Measurements from ENCODE around the gene FOXJ3. TPM values are rescaled to one million over a fixed set of nuclear protein-coding genes. Genes with fewer than 3 reads are reported as not detected.

Gene FOXJ3
- total RNA-seq, 1 experiment from 2014 or later: 51.1 TPM

GRCh38 chr1:42343049-42343448 lies 8.0 kb upstream of the FOXJ3 start:
- CTCF ChIA-PET: no interaction called here
- TF ChIP-seq MAX (IDR thresholded peaks at IDR 0.05) (no peak), ZBTB33 (IDR thresholded peaks at IDR 0.05; ENCODE audit: extremely low read depth, insufficient replicate concordance, low read length) (no peak), CEBPB (IDR thresholded peaks at IDR 0.05; ENCODE audit: low read depth) (no peak), EZH2 (IDR thresholded peaks at IDR 0.05) (no peak)
- intact Hi-C loops (cut with micrococcal nuclease): loop anchor here (10.0 kb wide), 3 partner anchors 232 to 392 kb away; partner anchors contain the start of gene PPIH

GRCh38 chr1:42340901-42341300 lies 5.9 kb upstream of the FOXJ3 start:
- intact Hi-C loops (cut with micrococcal nuclease): loop anchor here (10.0 kb wide), 3 partner anchors 234 to 394 kb away; partner anchors contain the start of gene PPIH

More at GRCh38 chr1:42343049-42343448, 8.0 kb upstream of the FOXJ3 start:
- no peaks in the 10 kb centered on the region for H4K20me1 ChIP-seq (ENCODE audit: insufficient read depth)
- H3K9me2 ChIP-seq (ENCODE audit: insufficient read depth): no peaks in the 10 kb centered on the region
- H3K4me2 ChIP-seq (ENCODE audit: low read length): no peak overlapping the region
- POLR2A ChIA-PET: no interaction called here
- no peaks in the 10 kb centered on the region for H3K27me3 ChIP-seq (ENCODE audit: insufficient read depth, low read length)
- no peak overlapping the region for H3K4me3 ChIP-seq (replicated peaks in 1 of 2; ENCODE audit: low read depth in 1 of 2, low read length in 2 of 2)
- BruUV-seq (replicated peaks): no TSS peak
- no peak overlapping the region for H2AFZ ChIP-seq (ENCODE audit: low read depth, low read length, poor library complexity, severe bottlenecking)
- H3K9ac ChIP-seq (ENCODE audit: low read length): no peak overlapping the region
- H3K27ac ChIP-seq (ENCODE audit: low read depth, low read length): no peak overlapping the region
- RAD21 ChIA-PET (ENCODE audit: low non-redundant PET in 1 of 2, low total read pairs in 2 of 2, uncharacterized antibody in 2 of 2, unreplicated experiment in 2 of 2): no interaction called here
- no peaks in the 10 kb centered on the region for H3K36me3 ChIP-seq (ENCODE audit: control insufficient read depth in 1 of 2, insufficient read depth in 2 of 2, low read length in 2 of 2)
- H3K9me3 ChIP-seq (ENCODE audit: control insufficient read depth in 1 of 2, insufficient read depth in 1 of 2, low read depth in 1 of 2, low read length in 2 of 2): no peaks in the 10 kb centered on the region
- DNase-seq (ENCODE audit: low read depth, low spot score): no peak
- peaks cover 0 to 3% of the 10 kb centered on the region in 2 experiments; a peak in 1 of 4 replicates for H3K4me1 ChIP-seq (ENCODE audit: control insufficient read depth in 1 of 2, insufficient read depth in 2 of 2, low read length in 2 of 2)
- ATAC-seq: no peak
- no peaks in the 10 kb centered on the region for H3K79me2 ChIP-seq (ENCODE audit: insufficient read depth, low read length)

More at GRCh38 chr1:42340901-42341300, 5.9 kb upstream of the FOXJ3 start:
- ChIA-PET RAD21 (ENCODE audit: low non-redundant PET in 1 of 2, low total read pairs in 2 of 2, uncharacterized antibody in 2 of 2, unreplicated experiment in 2 of 2) (no interaction called here), POLR2A (no interaction called here), CTCF (no interaction called here)
- H3K4me3 ChIP-seq (replicated peaks in 1 of 2; ENCODE audit: low read depth in 1 of 2, low read length in 2 of 2): no peak overlapping the region
- no peak for TF ChIP-seq EZH2 (IDR thresholded peaks at IDR 0.05)
- no peak for TF ChIP-seq EGR1 (IDR thresholded peaks at IDR 0.05; ENCODE audit: low read depth)
- no peak for TF ChIP-seq ZFX (IDR thresholded peaks at IDR 0.05)
- no peak for TF ChIP-seq POLR2A (IDR thresholded peaks at IDR 0.05; ENCODE audit: borderline replicate concordance, extremely low read depth, insufficient read depth, insufficient read length)
- no peak for TF ChIP-seq FOSL1 (IDR thresholded peaks at IDR 0.05; ENCODE audit: low read depth)
- no peak for TF ChIP-seq CTCF (IDR thresholded peaks at IDR 0.05 in 2 of 3, conservative IDR thresholded peaks at IDR 0.05 in 1 of 3; ENCODE audit: borderline replicate concordance in 1 of 3, insufficient read depth in 1 of 3, low read depth in 2 of 3, low read length in 2 of 3)
- TF ChIP-seq REST (IDR thresholded peaks at IDR 0.05; ENCODE audit: low read depth): no peak
- ATAC-seq: no peak
- no peaks in the 10 kb centered on the region for H4K20me1 ChIP-seq (ENCODE audit: insufficient read depth)
- H3K27me3 ChIP-seq (ENCODE audit: insufficient read depth, low read length): no peaks in the 10 kb centered on the region
- DNase-seq (ENCODE audit: low read depth, low spot score): no peak
- no peaks in the 10 kb centered on the region for H3K36me3 ChIP-seq (ENCODE audit: control insufficient read depth in 1 of 2, insufficient read depth in 2 of 2, low read length in 2 of 2)
- H3K27ac ChIP-seq (ENCODE audit: low read depth, low read length): no peak overlapping the region
- H3K4me1 ChIP-seq (ENCODE audit: control insufficient read depth in 1 of 2, insufficient read depth in 2 of 2, low read length in 2 of 2): peaks cover 0 to 8% of the 10 kb centered on the region in 2 experiments; a peak in 2 of 4 replicates
- H3K79me2 ChIP-seq (ENCODE audit: insufficient read depth, low read length): peaks cover 5% of the 10 kb centered on the region; the same call in 1 of the 2 replicates
- no peak overlapping the region for H2AFZ ChIP-seq (ENCODE audit: low read depth, low read length, poor library complexity, severe bottlenecking)
- H3K4me2 ChIP-seq (ENCODE audit: low read length): no peak overlapping the region
- no peak overlapping the region for H3K9ac ChIP-seq (ENCODE audit: low read length)
- H3K9me2 ChIP-seq (ENCODE audit: insufficient read depth): no peaks in the 10 kb centered on the region
- no TSS peak for BruUV-seq (replicated peaks)
- no peaks in the 10 kb centered on the region for H3K9me3 ChIP-seq (ENCODE audit: control insufficient read depth in 1 of 2, insufficient read depth in 1 of 2, low read depth in 1 of 2, low read length in 2 of 2)
